ENCODE results near the gene IPCEF1. TPM values are rescaled to one million over a fixed set of nuclear protein-coding genes. Genes with fewer than 3 reads are reported as not detected.
A peak's percentile ranks its signal among the peaks of the same experiment; 100 is the strongest.

Gene IPCEF1
- total RNA-seq, 1 experiment from 2014 or later = not detected

GRCh38 chr6:154112181-154112809 is 244.3 kb downstream of the IPCEF1 start:
- DNase-seq (ENCODE audit: low read depth) = peak; percentile 64

- no peak for DNase-seq (ENCODE audit: low read depth)
Measured at GRCh38 chr6:154111025-154111424, 245.6 kb downstream of the IPCEF1 start.

GRCh38 chr6:154106251-154106650 is 250.4 kb downstream of the IPCEF1 start:
- DNase-seq (ENCODE audit: low read depth) = no peak

Other genes with a start within 250 kb of the IPCEF1 start
- gene CNKSR3, start 153.9 kb upstream of the IPCEF1 start, total RNA-seq (2014; rRNA removed; shearing (Covaris generic)) = 6.7 and 7.2 TPM in 2 replicates

Measured in HT1080 (cell line).